GM21576 (cell line): Measurements from ENCODE around the gene SCFD2.
"Not testable (repeated sequence)": the region's sequence is repeated elsewhere in the genome, so short reads cannot be mapped to it uniquely, and the experiment has no call there.

Experiments
- ATAC-seq: cut with Tn5 transposase; IDR thresholded peaks from one replicate; pipeline ENCODE4 v1.9.1; 2021; ENCODE audit warnings: mild to moderate bottlenecking, moderate library complexity; ENCODE audit not compliant: unreplicated experiment

The SCFD2 gene

DNA sequence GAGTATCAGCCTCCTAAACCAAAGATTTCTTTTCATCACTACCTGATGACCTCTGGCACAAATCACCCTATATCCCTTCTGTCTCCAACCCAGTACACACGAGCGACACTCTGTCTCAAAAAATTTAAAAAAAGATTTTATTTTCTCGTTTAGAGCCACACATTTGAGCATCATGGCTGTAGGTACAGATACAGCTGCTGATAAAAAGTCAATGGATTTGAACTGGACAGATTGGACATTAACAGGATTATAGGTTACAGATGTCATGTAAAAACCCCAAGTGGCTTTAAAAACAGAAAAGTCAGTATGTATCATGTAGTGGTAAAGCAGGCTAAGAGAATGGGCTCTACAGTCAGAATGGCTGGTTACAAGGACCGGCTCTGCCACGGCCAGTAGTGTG lies 171.1 kb downstream of the SCFD2 start:
- no peak for ATAC-seq

- no peak for ATAC-seq
Measured at GRCh38 chr4:53193111-53193510, 172.8 kb downstream of the SCFD2 start.

GRCh38 chr4:53192496-53192895 lies 173.4 kb downstream of the SCFD2 start:
- ATAC-seq: no peak

DNA sequence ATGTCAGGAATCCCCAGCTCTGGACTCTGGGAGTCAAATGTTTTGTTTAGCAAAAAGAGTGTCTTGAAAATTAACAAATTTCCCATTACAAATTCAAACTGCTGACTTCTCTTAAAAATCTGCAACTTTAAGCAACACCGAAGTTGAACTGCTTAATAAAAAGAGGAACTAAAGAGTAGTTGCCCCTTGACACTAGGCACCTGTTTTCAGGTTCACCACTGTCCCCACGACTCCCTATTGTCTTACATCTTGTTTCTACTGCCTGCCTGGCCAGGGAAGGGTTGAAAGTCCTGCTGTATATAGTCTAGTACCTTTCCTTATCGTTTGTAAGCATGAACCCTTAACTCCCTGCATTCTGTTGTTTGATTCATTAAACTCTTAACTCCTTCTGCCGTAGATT lies 173.9 kb downstream of the SCFD2 start:
- no peak for ATAC-seq

DNA sequence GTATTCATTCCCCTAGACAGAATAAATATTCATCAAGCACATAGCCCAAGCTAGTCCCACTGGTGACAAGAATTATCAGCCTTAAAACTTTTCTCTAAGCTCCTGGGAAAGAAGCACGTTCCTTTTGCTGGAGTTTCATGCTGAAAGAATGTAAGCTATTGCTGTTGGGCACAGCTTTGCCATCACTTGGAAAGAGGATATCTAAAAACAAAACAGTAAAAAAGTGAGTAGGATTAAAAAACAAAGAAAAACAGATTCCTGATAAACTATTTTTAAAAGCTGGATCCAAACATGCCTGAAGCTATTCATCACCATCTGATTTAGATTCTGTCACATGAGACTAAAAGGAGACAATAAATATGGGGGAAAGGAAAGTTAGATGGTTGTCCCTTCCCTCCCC lies 176.8 kb downstream of the SCFD2 start:
- ATAC-seq: no peak

DNA sequence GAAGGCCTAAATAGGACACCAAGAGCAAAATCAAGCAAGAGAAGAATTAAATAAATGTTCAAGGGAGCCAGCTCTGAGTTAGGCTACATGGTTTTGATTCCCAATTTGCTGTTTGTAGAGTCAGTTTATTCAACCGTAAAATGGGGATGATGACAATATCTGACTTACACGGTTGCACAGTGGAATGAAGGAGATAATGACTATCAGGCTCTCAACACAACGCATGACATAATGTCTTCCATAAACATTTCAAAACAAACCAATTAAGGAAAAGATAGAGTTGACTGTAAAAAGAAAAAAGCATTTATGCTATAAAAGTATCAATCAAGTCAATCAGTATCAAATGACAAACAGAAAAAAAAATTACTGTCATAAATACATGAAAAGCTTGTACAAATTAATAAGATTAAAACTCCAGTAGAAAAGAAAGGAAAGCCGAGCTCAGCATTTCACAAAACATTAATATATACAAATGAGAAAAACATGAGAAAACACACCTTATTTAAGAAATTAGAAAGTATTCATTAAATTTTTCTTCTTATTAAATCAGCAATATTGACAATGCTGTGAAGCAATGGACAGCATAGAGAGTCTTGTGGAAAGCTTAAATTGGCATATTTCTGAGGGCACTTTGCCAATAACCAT lies 179.0 kb downstream of the SCFD2 start:
- ATAC-seq: no peak

GRCh38 chr4:53185869-53186585 lies 179.8 kb downstream of the SCFD2 start:
- no peak for ATAC-seq

- ATAC-seq: no peak
Measured at GRCh38 chr4:53183754-53184153, 182.1 kb downstream of the SCFD2 start.

- not testable (repeated sequence) for ATAC-seq
Measured at GRCh38 chr4:53177751-53178150, 188.1 kb downstream of the SCFD2 start.

GRCh38 chr4:53175640-53176039 lies 190.2 kb downstream of the SCFD2 start:
- ATAC-seq: no peak

GRCh38 chr4:53174823-53175222 lies 191.0 kb downstream of the SCFD2 start:
- ATAC-seq: no peak

DNA sequence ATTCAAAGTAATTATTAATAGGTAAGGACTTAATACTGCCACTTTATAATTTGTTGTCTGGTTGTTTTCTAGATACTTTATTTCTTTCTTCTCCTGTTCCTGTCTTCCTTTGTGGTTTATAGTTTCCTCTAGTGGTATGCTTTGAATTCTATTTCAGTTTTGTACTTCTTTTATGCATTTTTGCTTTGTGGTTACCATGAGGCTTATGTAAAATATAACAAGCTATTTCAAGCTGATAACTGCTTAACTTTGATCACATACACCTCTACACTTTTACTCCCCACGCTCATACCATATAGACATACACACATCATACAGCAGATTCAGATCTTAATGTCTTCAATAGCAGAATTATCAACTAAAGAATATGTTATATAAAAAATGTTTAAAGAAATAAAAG lies 192.3 kb downstream of the SCFD2 start:
- no peak for ATAC-seq

DNA sequence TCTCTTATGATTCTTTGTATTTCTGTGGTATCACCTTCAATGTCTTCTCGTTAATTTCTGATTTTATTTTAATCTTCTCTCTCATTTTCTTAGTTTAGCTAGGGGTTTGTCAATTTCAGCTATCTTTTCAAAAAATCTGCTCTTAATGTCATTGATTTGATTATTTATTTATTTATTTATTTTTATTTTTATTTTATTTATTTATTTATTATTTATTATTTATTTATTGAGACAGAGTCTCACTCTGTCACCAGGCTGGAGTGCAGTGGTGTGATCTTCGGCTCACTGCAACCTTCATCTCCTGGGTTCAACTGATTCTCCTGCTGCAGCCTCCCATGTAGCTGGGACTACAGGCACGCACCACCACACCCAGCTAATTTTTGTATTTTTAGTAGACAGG lies 194.1 kb downstream of the SCFD2 start:
- ATAC-seq: no peak

GRCh38 chr4:53169695-53170617 lies 195.9 kb downstream of the SCFD2 start:
- ATAC-seq: no peak

- ATAC-seq: no peak
Measured at GRCh38 chr4:53168228-53168627, 197.6 kb downstream of the SCFD2 start.

GRCh38 chr4:53162969-53163368 lies 202.9 kb downstream of the SCFD2 start:
- no peak for ATAC-seq

DNA sequence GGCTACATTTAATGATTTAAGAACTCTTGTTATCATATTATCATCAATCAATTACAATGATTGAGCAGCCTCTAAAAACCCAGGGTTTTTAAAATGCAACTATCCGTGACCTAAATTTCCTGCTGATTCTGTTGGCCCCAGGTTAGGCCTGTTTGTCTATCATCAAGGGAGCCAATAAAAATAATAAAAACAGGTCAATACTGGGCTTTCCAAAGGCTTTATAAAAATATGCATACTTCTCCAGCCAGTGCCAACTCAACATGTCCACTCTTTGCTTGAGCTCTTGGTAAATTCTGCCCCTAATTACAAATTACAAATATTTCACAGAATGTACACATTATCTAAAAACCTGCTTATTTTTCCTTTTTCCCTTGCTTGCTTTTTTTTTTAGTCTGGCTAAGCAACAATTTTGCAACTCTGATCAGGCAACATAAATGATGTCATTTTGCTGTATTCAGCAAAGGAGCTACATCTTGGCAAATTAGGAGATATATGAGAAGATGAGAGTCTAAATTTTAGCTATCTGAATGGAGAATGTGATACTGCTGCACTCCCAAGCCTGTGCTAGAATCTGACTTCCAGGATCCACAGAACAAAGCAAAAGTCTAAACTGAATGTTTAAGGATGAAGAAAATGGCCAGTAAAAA lies 204.0 kb downstream of the SCFD2 start:
- ATAC-seq: no peak

DNA sequence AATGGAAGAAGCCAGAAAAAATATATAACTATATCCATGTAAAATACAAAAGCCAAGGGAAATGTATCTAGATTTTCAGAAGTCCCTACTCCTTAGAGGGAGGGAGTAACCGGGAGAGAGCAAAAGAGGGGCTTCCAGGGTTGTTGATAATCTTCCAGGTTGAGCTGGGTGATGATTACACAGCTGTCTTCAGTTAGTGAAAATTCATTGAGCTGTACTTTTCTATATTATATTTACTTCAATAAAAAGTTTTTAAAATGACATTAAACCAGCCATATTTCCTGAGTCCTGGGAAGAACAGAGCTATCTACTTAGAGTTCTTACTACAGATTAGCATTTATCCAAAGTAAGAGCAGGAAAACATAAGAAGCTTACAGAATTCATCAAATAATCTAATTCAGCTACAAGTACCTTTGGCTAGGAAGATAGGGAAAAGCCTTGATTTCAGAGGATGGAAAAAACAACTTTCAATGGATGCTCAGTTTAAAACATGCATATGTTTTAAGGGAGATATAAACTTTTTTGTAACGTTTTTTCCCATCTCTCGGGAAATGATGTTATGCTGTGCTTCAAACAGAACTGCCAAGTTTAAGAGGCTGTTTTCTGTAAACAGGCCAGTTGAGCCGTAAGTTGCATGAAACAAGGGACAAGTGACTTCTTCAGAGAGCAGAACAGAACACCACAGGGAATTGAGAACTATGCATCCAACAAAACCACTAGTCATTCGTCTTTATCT lies 204.6 kb downstream of the SCFD2 start:
- no peak for ATAC-seq

GRCh38 chr4:53156896-53157295 lies 209.0 kb downstream of the SCFD2 start:
- ATAC-seq: no peak

GRCh38 chr4:53152467-53152866 lies 213.4 kb downstream of the SCFD2 start:
- no peak for ATAC-seq

GRCh38 chr4:53151489-53151788 lies 214.4 kb downstream of the SCFD2 start:
- ATAC-seq: no peak
